22Rv1 (cell line): ENCODE data around the gene LYPD8.

Experiments
- H3K27ac ChIP-seq: fragments of 450-650 bp; 2 replicates; pipeline ENCODE4 v1.5.1; 2017
- CTCF ChIP-seq: fragments of 450-650 bp; IDR thresholded peaks from 2 replicates; pipeline ENCODE4 v1.5.1; 2017; ENCODE audit warnings: mild to moderate bottlenecking
- ZFX ChIP-seq: fragments of 450-650 bp; IDR thresholded peaks from 2 replicates; pipeline ENCODE4 v1.6.1; 2017; ENCODE audit warnings: antibody characterized with exemption, borderline replicate concordance

Gene LYPD8

GRCh38 chr1:248750496-248750895 lies 5.1 kb downstream of the LYPD8 start:
- H3K27ac ChIP-seq = no peak overlapping the region

GRCh38 chr1:248748211-248748610 lies 7.3 kb downstream of the LYPD8 start:
- H3K27ac ChIP-seq = no peak overlapping the region
- TF ChIP-seq CTCF (no peak), ZFX (no peak)

More at GRCh38 chr1:248750496-248750895, 5.1 kb downstream of the LYPD8 start:
- TF ChIP-seq CTCF = no peak
- TF ChIP-seq ZFX = no peak

GRCh38 chr1:248740876-248741275 lies 14.7 kb downstream of the LYPD8 start:
- H3K27ac ChIP-seq = no peak overlapping the region
- TF ChIP-seq ZFX (no peak), CTCF (no peak)

GRCh38 chr1:248739572-248740205 lies 15.9 kb downstream of the LYPD8 start:
- no peak for TF ChIP-seq ZFX
- TF ChIP-seq CTCF = no peak

GRCh38 chr1:248737457-248737856 lies 18.1 kb downstream of the LYPD8 start:
- TF ChIP-seq ZFX (no peak), CTCF (no peak)
- H3K27ac ChIP-seq = no peak overlapping the region

More at GRCh38 chr1:248739572-248740205, 15.9 kb downstream of the LYPD8 start:
- H3K27ac ChIP-seq = no peak overlapping the region

- no peak overlapping the region for H3K27ac ChIP-seq
- TF ChIP-seq CTCF (no peak), ZFX (no peak)
These were observed 18.6 kb downstream of the LYPD8 start for GRCh38 chr1:248736977-248737376.

- TF ChIP-seq ZFX (no peak), CTCF (no peak)
These were observed 22.0 kb downstream of the LYPD8 start for GRCh38 chr1:248733566-248733965.

More at GRCh38 chr1:248733566-248733965, 22.0 kb downstream of the LYPD8 start:
- no peak overlapping the region for H3K27ac ChIP-seq
